Raji (cell line): ENCODE data around the gene ANKFY1.

Experiments used
- POLR2A ChIP-seq: IDR thresholded peaks from 2 replicates; pipeline ENCODE4 v1.6.1; 2011; ENCODE audit warnings: low read depth, low read length, control low read depth; ENCODE audit not compliant: insufficient read depth

Gene ANKFY1

GRCh38 chr17:4177806-4178205 lies 86.0 kb downstream of the ANKFY1 start:
- TF ChIP-seq POLR2A, result no peak

GRCh38 chr17:4176808-4177472 lies 86.8 kb downstream of the ANKFY1 start:
- TF ChIP-seq POLR2A, result no peak

- TF ChIP-seq POLR2A, result no peak
These were observed 87.6 kb downstream of the ANKFY1 start for GRCh38 chr17:4175921-4176807.

- TF ChIP-seq POLR2A, result no peak
These were observed 89.2 kb downstream of the ANKFY1 start for GRCh38 chr17:4174556-4174955.

- no peak for TF ChIP-seq POLR2A
These were observed 90.0 kb downstream of the ANKFY1 start for GRCh38 chr17:4173781-4174180.

GRCh38 chr17:4172356-4172755 lies 91.4 kb downstream of the ANKFY1 start:
- no peak for TF ChIP-seq POLR2A

GRCh38 chr17:4170639-4171280 lies 93.0 kb downstream of the ANKFY1 start:
- no peak for TF ChIP-seq POLR2A

- TF ChIP-seq POLR2A, result no peak
These were observed 96.0 kb downstream of the ANKFY1 start for GRCh38 chr17:4167786-4168185.

- no peak for TF ChIP-seq POLR2A
These were observed 97.4 kb downstream of the ANKFY1 start for GRCh38 chr17:4166419-4166818.

GRCh38 chr17:4165301-4166010 lies 98.3 kb downstream of the ANKFY1 start:
- no peak for TF ChIP-seq POLR2A

GRCh38 chr17:4163951-4164350 lies 99.8 kb downstream of the ANKFY1 start:
- no peak for TF ChIP-seq POLR2A

GRCh38 chr17:4162775-4163466 lies 100.9 kb downstream of the ANKFY1 start:
- TF ChIP-seq POLR2A, result no peak

- no peak for TF ChIP-seq POLR2A
These were observed 101.5 kb downstream of the ANKFY1 start for GRCh38 chr17:4162321-4162720.

GRCh38 chr17:4161967-4162305 lies 101.8 kb downstream of the ANKFY1 start:
- no peak for TF ChIP-seq POLR2A
